SU-DHL-6 (cell line): Measurements from ENCODE around the gene MITD1.

Experiments used
- EZH2phosphoT487 ChIP-seq: fragments of 200-600 bp; sonication (generic), shearing (Covaris generic); conservative IDR thresholded peaks from 2 replicates; pipeline ENCODE4 v1.6.1; 2018; ENCODE audit warnings: mild to moderate bottlenecking, antibody characterized with exemption, low read length, moderate library complexity, mixed read lengths
- TF ChIP-seq, protein P1 (sequence below): fragments of 200-600 bp; sonication (generic); IDR thresholded peaks from one replicate; pipeline ENCODE4 v1.5.1; 2017; ENCODE audit warnings: antibody characterized with exemption, mild to moderate bottlenecking, low read length, moderate library complexity; ENCODE audit not compliant: insufficient read depth, poor library complexity, severe bottlenecking

DNA sequence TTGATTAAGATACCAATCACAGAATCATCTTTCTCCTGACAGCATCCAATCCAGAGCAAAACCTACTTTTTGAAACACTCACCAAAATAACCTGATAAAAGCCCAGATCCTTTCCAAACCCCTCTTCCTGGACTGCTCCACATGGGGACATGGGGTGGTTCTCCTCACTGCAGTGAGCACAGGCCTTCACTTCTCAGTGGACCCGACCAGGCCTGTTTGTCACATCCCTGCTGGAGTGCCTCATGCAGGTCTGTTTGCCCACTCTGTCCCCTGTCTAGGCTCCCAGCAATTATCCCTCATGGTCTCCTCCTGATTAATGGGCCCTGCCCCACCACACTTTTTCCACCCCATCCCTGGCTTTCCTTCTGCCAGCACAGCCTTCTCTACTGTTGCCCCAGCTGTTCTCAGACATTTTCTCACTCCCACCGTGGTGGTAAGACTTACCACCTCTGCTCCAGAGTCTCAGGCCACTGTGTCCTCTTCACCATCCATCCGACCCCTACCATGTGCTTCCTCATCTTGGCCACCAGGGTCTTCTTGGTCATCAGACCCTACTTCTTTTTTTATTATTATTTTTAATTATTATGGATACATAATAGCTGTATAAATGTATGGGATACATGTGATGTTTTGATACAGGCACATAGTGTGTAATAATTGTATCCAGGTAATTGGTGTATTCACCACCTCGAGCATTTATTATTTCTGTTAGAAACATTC lies 21.3 kb upstream of the MITD1 start:
- TF ChIP-seq, protein P1, sequence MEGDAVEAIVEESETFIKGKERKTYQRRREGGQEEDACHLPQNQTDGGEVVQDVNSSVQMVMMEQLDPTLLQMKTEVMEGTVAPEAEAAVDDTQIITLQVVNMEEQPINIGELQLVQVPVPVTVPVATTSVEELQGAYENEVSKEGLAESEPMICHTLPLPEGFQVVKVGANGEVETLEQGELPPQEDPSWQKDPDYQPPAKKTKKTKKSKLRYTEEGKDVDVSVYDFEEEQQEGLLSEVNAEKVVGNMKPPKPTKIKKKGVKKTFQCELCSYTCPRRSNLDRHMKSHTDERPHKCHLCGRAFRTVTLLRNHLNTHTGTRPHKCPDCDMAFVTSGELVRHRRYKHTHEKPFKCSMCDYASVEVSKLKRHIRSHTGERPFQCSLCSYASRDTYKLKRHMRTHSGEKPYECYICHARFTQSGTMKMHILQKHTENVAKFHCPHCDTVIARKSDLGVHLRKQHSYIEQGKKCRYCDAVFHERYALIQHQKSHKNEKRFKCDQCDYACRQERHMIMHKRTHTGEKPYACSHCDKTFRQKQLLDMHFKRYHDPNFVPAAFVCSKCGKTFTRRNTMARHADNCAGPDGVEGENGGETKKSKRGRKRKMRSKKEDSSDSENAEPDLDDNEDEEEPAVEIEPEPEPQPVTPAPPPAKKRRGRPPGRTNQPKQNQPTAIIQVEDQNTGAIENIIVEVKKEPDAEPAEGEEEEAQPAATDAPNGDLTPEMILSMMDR = no peak
- TF ChIP-seq EZH2phosphoT487 = no peak
